NT2/D1 (cell line): ENCODE measurements around the gene SMU1.
"Not testable (repeated sequence)": the region's sequence is repeated elsewhere in the genome, so short reads cannot be mapped to it uniquely, and the experiment has no call there.

ENCODE experiments used
- SUZ12 ChIP-seq: IDR thresholded peaks from 2 replicates; pipeline ENCODE4 v1.6.1; 2011; ENCODE audit not compliant: insufficient read length, insufficient read depth; ENCODE audit errors: extremely low read depth
- YY1 ChIP-seq: IDR thresholded peaks from 2 replicates; pipeline ENCODE4 v1.6.1; 2011; ENCODE audit not compliant: insufficient read length, insufficient read depth
- ZNF274 ChIP-seq: IDR thresholded peaks from 2 replicates; pipeline ENCODE4 v1.6.1; 2011; ENCODE audit warnings: mild to moderate bottlenecking, low read depth, low read length

DNA sequence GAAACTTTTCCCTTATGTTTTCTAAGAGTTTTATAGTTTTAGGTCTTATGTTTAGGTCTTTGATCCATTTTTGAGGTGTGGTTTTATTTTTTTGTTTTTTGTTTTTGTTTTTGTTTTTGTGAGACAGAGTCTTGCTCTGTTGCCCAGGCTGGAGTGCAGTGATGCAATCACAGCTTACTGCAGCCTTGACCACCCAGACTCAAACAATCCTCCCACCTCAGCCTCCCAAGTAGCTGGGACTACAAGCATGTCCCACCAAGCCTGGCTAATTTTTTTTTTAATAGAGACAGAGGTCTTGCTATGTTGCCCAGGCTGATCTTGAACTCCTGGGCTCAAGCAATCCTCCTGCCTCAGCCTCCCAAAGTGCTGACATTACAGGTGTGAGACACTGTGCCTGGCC lies 71.1 kb downstream of the SMU1 start:
- TF ChIP-seq YY1, ZNF274, SUZ12: not testable (repeated sequence)
